OCI-LY1 (cell line): ENCODE results near the gene BAIAP2L1.

Experiments used
- H2AFZ ChIP-seq: fragments of 200-600 bp; sonication (generic), shearing (Covaris generic); 2 replicates; pipeline ENCODE4 v1.6.0; 2014; ENCODE audit warnings: antibody characterized with exemption, mild to moderate bottlenecking, low read length
- H3F3A ChIP-seq: fragments of 200-600 bp; sonication (generic), shearing (Covaris generic); 2 replicates; pipeline ENCODE4 v1.6.0; 2014; ENCODE audit warnings: mild to moderate bottlenecking, antibody characterized with exemption, low read length, moderate library complexity; ENCODE audit not compliant: insufficient read depth
- H3K27ac ChIP-seq: fragments of 200-600 bp; sonication (generic); 2 replicates; pipeline ENCODE4 v1.5.1; 2014; ENCODE audit warnings: low read length, mixed run types, mild to moderate bottlenecking, low read depth; ENCODE audit not compliant: poor library complexity, severe bottlenecking
- H3K27me3 ChIP-seq: fragments of 200-600 bp; sonication (generic); 2 replicates; pipeline ENCODE4 v1.6.0; 2014; ENCODE audit warnings: antibody characterized with exemption, mild to moderate bottlenecking, low read length, moderate library complexity; ENCODE audit not compliant: insufficient read depth
- H3K36me3 ChIP-seq: fragments of 200-600 bp; sonication (generic); 2 replicates; pipeline ENCODE4 v1.6.1; 2014; ENCODE audit warnings: mild to moderate bottlenecking, antibody characterized with exemption, low read length, moderate library complexity, mixed read lengths; ENCODE audit not compliant: insufficient read depth
- H3K4me1 ChIP-seq: fragments of 200-600 bp; sonication (generic); 2 replicates; pipeline ENCODE4 v1.5.1; 2014; ENCODE audit warnings: mild to moderate bottlenecking, low read length, moderate library complexity; ENCODE audit not compliant: insufficient read depth, severe bottlenecking
- H3K4me2 ChIP-seq: fragments of 200-600 bp; sonication (generic), shearing (Covaris generic); 2 replicates; pipeline ENCODE4 v1.6.1; 2014; ENCODE audit warnings: low read length
- H3K4me3 ChIP-seq: fragments of 200-600 bp; sonication (generic); 2 replicates; pipeline ENCODE4 v1.5.1; 2014; ENCODE audit warnings: low read length, low read depth, mild to moderate bottlenecking, mixed read lengths; ENCODE audit not compliant: poor library complexity, severe bottlenecking
- H3K79me2 ChIP-seq: fragments of 200-600 bp; shearing (Covaris generic); 2 replicates; pipeline ENCODE4 v1.6.1; 2016; ENCODE audit warnings: mixed run types, low read length, mixed read lengths; ENCODE audit not compliant: insufficient read depth
- H3K9ac ChIP-seq: fragments of 200-600 bp; sonication (generic), shearing (Covaris generic); 2 replicates; pipeline ENCODE4 v1.6.1; 2014; ENCODE audit warnings: mild to moderate bottlenecking, low read length, mixed read lengths
- H3K9me2 ChIP-seq: fragments of 200-600 bp; sonication (generic), shearing (Covaris generic); 2 replicates; pipeline ENCODE4 v1.6.1; 2014; ENCODE audit warnings: low read depth, mild to moderate bottlenecking, low read length, mixed read lengths
- H3K9me3 ChIP-seq: fragments of 200-600 bp; shearing (Covaris generic); 2 replicates; pipeline ENCODE4 v1.6.1; 2014; ENCODE audit warnings: low read length, mixed read lengths
- H4K20me1 ChIP-seq: fragments of 200-600 bp; sonication (generic), shearing (Covaris generic); 2 replicates; pipeline ENCODE4 v1.6.0; 2016; ENCODE audit warnings: mild to moderate bottlenecking, low read length; ENCODE audit not compliant: insufficient read depth
- EZH2 ChIP-seq: fragments of 200-600 bp; sonication (generic), shearing (Covaris generic); IDR thresholded peaks from 2 replicates; pipeline ENCODE4 v1.8.0; 2017; ENCODE audit warnings: borderline replicate concordance, mixed run types, mild to moderate bottlenecking, antibody characterized with exemption, low read length, moderate library complexity, mixed read lengths
- TF ChIP-seq, protein P1 (sequence below): fragments of 200-600 bp; sonication (generic), shearing (Covaris generic); IDR thresholded peaks from 2 replicates; pipeline ENCODE4 v1.5.1; 2017; ENCODE audit warnings: mild to moderate bottlenecking, antibody characterized with exemption, low read length, moderate library complexity, mixed read lengths

BAIAP2L1 gene

DNA sequence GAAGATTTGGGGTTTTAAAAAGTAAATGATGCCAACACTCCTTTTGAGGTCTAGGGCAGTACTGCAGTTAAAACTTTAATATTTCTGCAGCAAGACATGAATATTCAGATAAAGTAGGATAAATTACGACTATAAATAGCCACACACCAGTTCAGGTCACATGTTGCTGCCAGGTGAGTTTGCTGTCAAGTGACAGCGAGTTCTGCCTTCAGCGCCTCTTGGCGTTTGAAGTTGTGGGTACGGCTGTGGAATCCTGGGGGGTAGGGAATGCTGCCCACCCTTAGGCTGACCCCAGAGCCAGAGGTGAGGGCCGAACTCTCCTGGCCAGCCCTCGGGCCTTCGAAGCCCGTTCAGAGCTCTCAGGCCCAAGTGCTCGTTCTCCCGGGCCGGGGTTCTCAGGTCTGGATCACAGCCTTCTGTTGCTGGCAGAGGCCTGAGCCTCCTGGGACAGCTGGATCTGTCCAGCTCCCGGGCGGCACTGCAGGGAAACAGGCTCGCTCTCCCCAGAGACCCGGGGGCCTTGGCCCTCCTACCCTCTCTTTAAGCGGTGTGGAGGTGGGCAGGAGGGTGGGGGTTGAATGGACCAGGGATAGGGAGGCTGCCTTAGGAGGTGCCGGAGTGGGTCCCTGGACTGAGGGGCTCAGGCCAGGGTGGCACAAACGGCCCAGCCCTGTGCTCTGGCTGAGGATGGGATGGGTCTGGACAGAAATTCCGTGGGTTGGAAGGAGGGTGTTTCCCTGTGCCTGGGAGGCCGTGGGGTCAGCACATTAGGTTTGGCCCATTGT, 114.0 kb downstream of the BAIAP2L1 start:
- Histone ChIP-seq H3K4me1 (peaks cover 11% of the 10 kb centered on the region), H2AFZ (no peak overlapping the region), H3K4me2 (no peak overlapping the region), H3K9ac (no peak overlapping the region), H3K9me2 (no peaks in the 10 kb centered on the region), H3K4me3 (no peak overlapping the region), H3K27ac (no peak overlapping the region), H3F3A (no peaks in the 10 kb centered on the region), H3K27me3 (no peaks in the 10 kb centered on the region), H4K20me1 (no peaks in the 10 kb centered on the region), H3K9me3 (no peaks in the 10 kb centered on the region), H3K36me3 (peaks cover 6% of the 10 kb centered on the region; the same call in 1 of the 2 replicates), H3K79me2 (no peaks in the 10 kb centered on the region)
- no peak for TF ChIP-seq EZH2
- TF ChIP-seq, protein P1, sequence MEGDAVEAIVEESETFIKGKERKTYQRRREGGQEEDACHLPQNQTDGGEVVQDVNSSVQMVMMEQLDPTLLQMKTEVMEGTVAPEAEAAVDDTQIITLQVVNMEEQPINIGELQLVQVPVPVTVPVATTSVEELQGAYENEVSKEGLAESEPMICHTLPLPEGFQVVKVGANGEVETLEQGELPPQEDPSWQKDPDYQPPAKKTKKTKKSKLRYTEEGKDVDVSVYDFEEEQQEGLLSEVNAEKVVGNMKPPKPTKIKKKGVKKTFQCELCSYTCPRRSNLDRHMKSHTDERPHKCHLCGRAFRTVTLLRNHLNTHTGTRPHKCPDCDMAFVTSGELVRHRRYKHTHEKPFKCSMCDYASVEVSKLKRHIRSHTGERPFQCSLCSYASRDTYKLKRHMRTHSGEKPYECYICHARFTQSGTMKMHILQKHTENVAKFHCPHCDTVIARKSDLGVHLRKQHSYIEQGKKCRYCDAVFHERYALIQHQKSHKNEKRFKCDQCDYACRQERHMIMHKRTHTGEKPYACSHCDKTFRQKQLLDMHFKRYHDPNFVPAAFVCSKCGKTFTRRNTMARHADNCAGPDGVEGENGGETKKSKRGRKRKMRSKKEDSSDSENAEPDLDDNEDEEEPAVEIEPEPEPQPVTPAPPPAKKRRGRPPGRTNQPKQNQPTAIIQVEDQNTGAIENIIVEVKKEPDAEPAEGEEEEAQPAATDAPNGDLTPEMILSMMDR = no peak

GRCh38 chr7:98286093-98286539, 114.8 kb downstream of the BAIAP2L1 start:
- Histone ChIP-seq H4K20me1 (no peaks in the 10 kb centered on the region), H3K27ac (no peak overlapping the region), H3K4me3 (no peak overlapping the region)

GRCh38 chr7:98285157-98286092, 115.5 kb downstream of the BAIAP2L1 start:
- Histone ChIP-seq H3K9me2 (no peaks in the 10 kb centered on the region), H3K4me2 (no peak overlapping the region), H3K79me2 (no peaks in the 10 kb centered on the region), H3K4me1 (peaks cover 17% of the 10 kb centered on the region), H3K9ac (no peak overlapping the region), H3K36me3 (peaks cover 6% of the 10 kb centered on the region; the same call in 1 of the 2 replicates), H3K9me3 (no peaks in the 10 kb centered on the region), H2AFZ (no peak overlapping the region), H3K4me3 (no peak overlapping the region), H3K27ac (no peak overlapping the region), H3F3A (no peaks in the 10 kb centered on the region), H4K20me1 (no peaks in the 10 kb centered on the region), H3K27me3 (no peaks in the 10 kb centered on the region)
- TF ChIP-seq, protein P1 = no peak
- no peak for TF ChIP-seq EZH2

More at GRCh38 chr7:98286093-98286539, 114.8 kb downstream of the BAIAP2L1 start:
- Histone ChIP-seq H3K4me1 (peaks cover 11% of the 10 kb centered on the region), H3K9ac (no peak overlapping the region), H3K79me2 (no peaks in the 10 kb centered on the region), H2AFZ (no peak overlapping the region), H3K9me2 (no peaks in the 10 kb centered on the region), H3K9me3 (no peaks in the 10 kb centered on the region), H3F3A (no peaks in the 10 kb centered on the region), H3K4me2 (no peak overlapping the region), H3K36me3 (peaks cover 6% of the 10 kb centered on the region; the same call in 1 of the 2 replicates), H3K27me3 (no peaks in the 10 kb centered on the region)
- TF ChIP-seq, protein P1 = no peak
- TF ChIP-seq EZH2 = no peak
